GM12892 (cell line): ENCODE results near the gene AEBP1.

Experiments used
- POLR2A ChIP-seq: IDR thresholded peaks from 2 replicates; pipeline ENCODE4 v1.6.1; 2011; ENCODE audit warnings: low read depth, low read length, control low read depth
- TAF1 ChIP-seq: IDR thresholded peaks from 2 replicates; pipeline ENCODE4 v1.6.1; 2011; ENCODE audit warnings: low read depth, mild to moderate bottlenecking, control low read depth, low read length, borderline replicate concordance

- TF ChIP-seq POLR2A (no peak), TAF1 (no peak)
Observed at GRCh38 chr7:44082541-44083207, 21.5 kb upstream of the AEBP1 start.
